ENCODE results near the gene IL1R1.

Gene IL1R1

GRCh38 chr2:102209474-102209873, 66.9 kb downstream of the IL1R1 start:
- DNase-seq: no peak

- DNase-seq: no peak
These were observed 74.5 kb downstream of the IL1R1 start for GRCh38 chr2:102217032-102217431.

- no peak for DNase-seq
These were observed 82.5 kb downstream of the IL1R1 start for GRCh38 chr2:102224824-102225739.

GRCh38 chr2:102226171-102226570, 83.6 kb downstream of the IL1R1 start:
- no peak for DNase-seq

GRCh38 chr2:102226612-102227391, 84.3 kb downstream of the IL1R1 start:
- no peak for DNase-seq

GRCh38 chr2:102229141-102229769, 86.7 kb downstream of the IL1R1 start:
- DNase-seq: no peak

Data from DMS79 (cell line).